A549 (cell line): Measurements from ENCODE around the gene ACYP2. TPM values are rescaled to one million over a fixed set of nuclear protein-coding genes. Genes with fewer than 3 reads are reported as not detected.

Source experiments
- ATAC-seq, 2 experiments: fragments of 200-7000 bp in 1 of 2; fragments of >200 bp in 1 of 2; cut with Nextera tagmentation in 1 of 2; cut with Tn5 transposase in 1 of 2; 3 replicates each; pipeline versions ENCODE4 v1.8.0 to v1.9.1; 2018 to 2020; ENCODE audit warnings: mild to moderate bottlenecking in 1 of 2, moderate library complexity in 1 of 2
- CTCF ChIA-PET: fragments of 300-600 bp; sonication (Branson Sonifier 250); formaldehyde crosslinking; extraction: SDS; loops from one replicate; lab custom pipeline; 2021; ENCODE audit warnings: antibody characterized with exemption, inconsistent platforms; lab: Yijun Ruan, JAX
- POLR2A ChIA-PET: fragments of 350-600 bp; formaldehyde crosslinking; extraction: SDS; loops from one replicate; lab custom pipeline; 2021; ENCODE audit warnings: antibody characterized with exemption, inconsistent platforms; lab: Yijun Ruan, JAX
- DNase-seq, 2 experiments: peaks; one replicate each; pipeline versions ENCODE4 v3.0.0 to v3.0.0-alpha.2; 2011 to 2016; ENCODE audit warnings: low read depth in 1 of 2, low spot score in 1 of 2
- FAIRE-seq: peaks from 2 replicates; lab custom pipeline; 2011; peaks lifted over from hg19 to GRCh38; lab: Jason Lieb, UNC
- H3K27ac ChIP-seq, 2 experiments: fragments of >200 bp; sonication (Bioruptor Twin); formaldehyde crosslinking; 3 replicates each; pipeline ENCODE4 v1.5.1; 2016 to 2017
- H3K4me1 ChIP-seq: fragments of >200 bp; sonication (Bioruptor Twin); formaldehyde crosslinking; 3 replicates; pipeline ENCODE4 v1.6.1; 2016
- H3K4me2 ChIP-seq: fragments of >200 bp; sonication (Bioruptor Twin); formaldehyde crosslinking; 3 replicates; pipeline ENCODE4 v1.6.1; 2016
- H3K4me3 ChIP-seq: fragments of >200 bp; sonication (Bioruptor Twin); formaldehyde crosslinking; 3 replicates; pipeline ENCODE4 v1.5.1; 2016
- H3K9me3 ChIP-seq: fragments of >200 bp; sonication (Bioruptor Twin); formaldehyde crosslinking; 3 replicates; pipeline ENCODE4 v1.6.1; 2016
- CBX2 ChIP-seq: fragments of 200-600 bp; sonication (generic); IDR thresholded peaks from 2 replicates; pipeline ENCODE4 v1.6.1; 2016; ENCODE audit warnings: low read depth, mild to moderate bottlenecking, borderline replicate concordance
- CBX8 ChIP-seq: fragments of 200-600 bp; sonication (generic); IDR thresholded peaks from 2 replicates; pipeline ENCODE4 v1.6.1; 2016
- CTCF ChIP-seq: fragments of >200 bp; sonication (Bioruptor Twin); formaldehyde crosslinking; IDR thresholded peaks from 3 replicates; pipeline ENCODE4 v1.5.1; 2016
- EHF ChIP-seq: fragments of 250-450 bp; sonication (Bioruptor Pico); IDR thresholded peaks from 2 replicates; pipeline ENCODE4 v1.5.0; 2020; ENCODE audit warnings: mild to moderate bottlenecking
- EHMT2 ChIP-seq: fragments of 200-600 bp; sonication (generic); IDR thresholded peaks from 2 replicates; pipeline ENCODE4 v1.6.1; 2016; ENCODE audit warnings: antibody characterized with exemption, low read depth, mild to moderate bottlenecking, moderate library complexity
- FOXS1 ChIP-seq: fragments of 250-450 bp; sonication (Bioruptor Pico); IDR thresholded peaks from 2 replicates; pipeline ENCODE4 v1.5.0; 2020; ENCODE audit warnings: mild to moderate bottlenecking, moderate library complexity
- HES2 ChIP-seq: fragments of >200 bp; sonication (Bioruptor Twin); formaldehyde crosslinking; IDR thresholded peaks from 2 replicates; pipeline ENCODE4 v1.6.1; 2016
- HEYL ChIP-seq: fragments of 250-450 bp; sonication (Bioruptor Pico); IDR thresholded peaks from 2 replicates; pipeline ENCODE4 v1.8.0; 2021; ENCODE audit warnings: mild to moderate bottlenecking, moderate library complexity
- JUN ChIP-seq, 2 experiments: fragments of >200 bp; sonication (Bioruptor Twin); formaldehyde crosslinking; IDR thresholded peaks; 2 replicates in 1 of 2; 3 replicates in 1 of 2; pipeline ENCODE4 v1.6.1; 2016 to 2017
- KDM1A ChIP-seq: fragments of 200-600 bp; sonication (generic); IDR thresholded peaks from 2 replicates; pipeline ENCODE4 v1.6.1; 2016; ENCODE audit warnings: low read depth, mild to moderate bottlenecking
- MAFK ChIP-seq: fragments of 450-650 bp; IDR thresholded peaks from 2 replicates; pipeline ENCODE4 v1.6.1; 2014; ENCODE audit not compliant: partially characterized antibody
- MAZ ChIP-seq: fragments of 150-350 bp; IDR thresholded peaks from 2 replicates; pipeline ENCODE4 v1.6.1; 2014; ENCODE audit warnings: antibody characterized with exemption, low read depth, low read length, borderline replicate concordance
- MYC ChIP-seq: IDR thresholded peaks from 2 replicates; pipeline ENCODE4 v1.6.1; 2012; ENCODE audit warnings: mild to moderate bottlenecking, inconsistent platforms, low read length, improper control_type of control experiment, borderline replicate concordance
- NFE2L2 ChIP-seq: fragments of 150-350 bp; conservative IDR thresholded peaks from 2 replicates; pipeline ENCODE4 v1.6.1; 2014; ENCODE audit warnings: low read length
- POLR2AphosphoS2 ChIP-seq: conservative IDR thresholded peaks from 2 replicates; pipeline ENCODE4 v1.6.1; 2012; ENCODE audit warnings: low read length, improper control_type of control experiment, inconsistent platforms
- RAD21 ChIP-seq, 2 experiments: fragments of >200 bp in 1 of 2; sonication (Bioruptor Twin) in 1 of 2; formaldehyde crosslinking in 1 of 2; IDR thresholded peaks in 1 of 2; conservative IDR thresholded peaks in 1 of 2; 2 replicates in 1 of 2; 3 replicates in 1 of 2; pipeline ENCODE4 v1.6.1; 2012 to 2018; ENCODE audit warnings: inconsistent platforms in 1 of 2
- REST ChIP-seq: fragments of 200-600 bp; sonication (generic); IDR thresholded peaks from 2 replicates; pipeline ENCODE4 v1.6.1; 2016; ENCODE audit warnings: antibody characterized with exemption, mild to moderate bottlenecking, moderate library complexity
- SMC3 ChIP-seq: fragments of >200 bp; sonication (Bioruptor Twin); formaldehyde crosslinking; IDR thresholded peaks from 3 replicates; pipeline ENCODE4 v1.6.1; 2018; ENCODE audit warnings: inconsistent platforms
- SREBF2 ChIP-seq: fragments of 450-650 bp; IDR thresholded peaks from 2 replicates; pipeline ENCODE4 v1.6.1; 2014; ENCODE audit warnings: mild to moderate bottlenecking, moderate library complexity
- TP53 ChIP-seq: fragments of 250-450 bp; sonication (Bioruptor Pico); IDR thresholded peaks from 2 replicates; pipeline ENCODE4 v1.5.0; 2021; ENCODE audit warnings: mild to moderate bottlenecking, moderate library complexity
- ZC3H11A ChIP-seq: fragments of 450-650 bp; IDR thresholded peaks from 2 replicates; pipeline ENCODE4 v1.6.1; 2014; ENCODE audit warnings: antibody characterized with exemption, mild to moderate bottlenecking
- ZNF302 ChIP-seq: fragments of 250-450 bp; sonication (Bioruptor Pico); IDR thresholded peaks from 2 replicates; pipeline ENCODE4 v1.9.0; 2021; ENCODE audit warnings: inconsistent platforms, mild to moderate bottlenecking, moderate library complexity
- WGBS: methylation state at CpG from one replicate; pipeline ENCODE4 v1.1.6; 2017; ENCODE audit errors: missing lambda C conversion rate; 5-methylcytosine and 5-hydroxymethylcytosine counted together
- polyA plus RNA-seq, 4 experiments: library from polyadenylated mRNA; depleted of rRNA in 3 of 4; stranded (reverse); fragments of >200 nt; fragmentation: RNase III in 1 of 4; extraction: RNeasy Plus Mini Kit Qiagen cat#74134 plus additional on column Dnase treatment in 1 of 4; gene quantifications; 2 replicates in 3 of 4; 3 replicates in 1 of 4; pipeline ENCODE4 v1.2.3, GENCODE V29; 2011 to 2017
- TF ChIP-seq, protein P1 (sequence below): IDR thresholded peaks from 2 replicates; pipeline ENCODE4 v1.6.1; 2012
- TF ChIP-seq, protein P2 (sequence below): fragments of 250-450 bp; sonication (Bioruptor Pico); IDR thresholded peaks from 2 replicates; pipeline ENCODE4 v1.5.0; 2020; ENCODE audit warnings: low read depth, mild to moderate bottlenecking, moderate library complexity

ACYP2 gene
- polyA plus RNA-seq, 2 of the 4 experiments (the other 2 are of a cell fraction) = 10.0 to 11.4 TPM

DNA sequence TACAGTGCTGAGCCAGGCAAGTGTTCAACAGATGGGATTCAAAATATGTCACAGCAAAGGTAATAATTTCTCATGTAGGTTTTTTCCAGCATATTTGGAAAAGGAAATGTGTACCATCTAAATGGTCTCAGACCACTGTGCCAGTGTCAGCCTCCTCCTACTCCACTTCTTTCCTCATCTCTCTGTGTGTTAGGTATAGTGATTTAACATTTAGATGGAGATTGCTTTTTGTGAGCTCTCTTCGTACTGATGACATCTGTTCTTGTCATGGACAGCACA, 221.5 kb downstream of the ACYP2 start:
- no peak for ATAC-seq
- Histone ChIP-seq H3K4me1 (no peaks in the 10 kb centered on the region), H3K9me3 (no peaks in the 10 kb centered on the region), H3K4me2 (no peak overlapping the region), H3K27ac (no peak overlapping the region), H3K4me3 (no peak overlapping the region)
- ChIA-PET CTCF (interaction anchor here (0.7 to 1.3 kb wide), 5 partner anchors 9 to 185 kb away, joined by 3 to 5 read pairs (median 3); no protein-coding TSS in a partner anchor), POLR2A (no interaction called here)
- no peak for DNase-seq
- no peak for FAIRE-seq
- TF ChIP-seq KDM1A (no peak), CBX2 (no peak), TP53 (no peak), JUN (IDR thresholded peaks at IDR 0.05) (no peak), ZC3H11A (no peak), EHMT2 (no peak), ZNF302 (no peak), EHF (no peak), HES2 (no peak), POLR2AphosphoS2 (no peak), REST (no peak), MAZ (no peak), MAFK (no peak), SREBF2 (no peak)
- TF ChIP-seq, protein P1, sequence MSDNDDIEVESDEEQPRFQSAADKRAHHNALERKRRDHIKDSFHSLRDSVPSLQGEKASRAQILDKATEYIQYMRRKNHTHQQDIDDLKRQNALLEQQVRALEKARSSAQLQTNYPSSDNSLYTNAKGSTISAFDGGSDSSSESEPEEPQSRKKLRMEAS = no peak
- 27% methylated on average over 1 of the region's 1 CpG for WGBS

- no peak overlapping the region for H3K27ac ChIP-seq
- no peak overlapping the region for H3K4me3 ChIP-seq
- ChIA-PET CTCF (interaction anchor here (1.5 kb wide), 1 partner anchor 24 kb away, joined by 3 read pairs; no protein-coding TSS in a partner anchor), POLR2A (interaction anchor here (0.7 kb wide), 1 partner anchor 11 kb away, joined by 5 read pairs; a partner anchor contains a TSS)
- H3K9me3 ChIP-seq = no peaks in the 10 kb centered on the region
- DNase-seq = no peak
- no peak for FAIRE-seq
- WGBS = 13% methylated on average over 1 of the region's 1 CpG
- TF ChIP-seq EHF = no peak
- peak; percentile 28; the same call in 1 of the 3 replicates for TF ChIP-seq SMC3
- TF ChIP-seq RAD21 (conservative IDR thresholded peaks at IDR 0.05 in 1 of 2, IDR thresholded peaks at IDR 0.05 in 1 of 2) = peak; percentile 32 to 42; a peak in 3 of 5 replicates
- TF ChIP-seq SREBF2 = no peak
- no peak for TF ChIP-seq MAZ
- TF ChIP-seq EHMT2 = no peak
- TF ChIP-seq KDM1A = no peak
- no peak for TF ChIP-seq MYC
- TF ChIP-seq FOXS1 (CRISPR knock-in tag) = no peak
- TF ChIP-seq, protein P2, sequence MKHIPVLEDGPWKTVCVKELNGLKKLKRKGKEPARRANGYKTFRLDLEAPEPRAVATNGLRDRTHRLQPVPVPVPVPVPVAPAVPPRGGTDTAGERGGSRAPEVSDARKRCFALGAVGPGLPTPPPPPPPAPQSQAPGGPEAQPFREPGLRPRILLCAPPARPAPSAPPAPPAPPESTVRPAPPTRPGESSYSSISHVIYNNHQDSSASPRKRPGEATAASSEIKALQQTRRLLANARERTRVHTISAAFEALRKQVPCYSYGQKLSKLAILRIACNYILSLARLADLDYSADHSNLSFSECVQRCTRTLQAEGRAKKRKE (CRISPR knock-in tag) = no peak
- peak; percentile 32; the same call in 2 of the 3 replicates for TF ChIP-seq CTCF
- TF ChIP-seq CBX8 = no peak
- TF ChIP-seq HEYL (CRISPR knock-in tag) = no peak
- no peak for TF ChIP-seq NFE2L2
- H3K4me2 ChIP-seq = no peak overlapping the region
- peak; percentile 59 to 62; a peak in 4 of 6 replicates for ATAC-seq
- no peaks in the 10 kb centered on the region for H3K4me1 ChIP-seq
These were observed 226.2 kb downstream of the ACYP2 start for GRCh38 chr2:54341656-54342055.
